ENCODE data around the gene TFF3. TPM values are rescaled to one million over a fixed set of nuclear protein-coding genes. Genes with fewer than 3 reads are reported as not detected.

Gene TFF3
- total RNA-seq, 4 donors from 2014 or later = 164 to 2,581 (median 367) TPM

DNA sequence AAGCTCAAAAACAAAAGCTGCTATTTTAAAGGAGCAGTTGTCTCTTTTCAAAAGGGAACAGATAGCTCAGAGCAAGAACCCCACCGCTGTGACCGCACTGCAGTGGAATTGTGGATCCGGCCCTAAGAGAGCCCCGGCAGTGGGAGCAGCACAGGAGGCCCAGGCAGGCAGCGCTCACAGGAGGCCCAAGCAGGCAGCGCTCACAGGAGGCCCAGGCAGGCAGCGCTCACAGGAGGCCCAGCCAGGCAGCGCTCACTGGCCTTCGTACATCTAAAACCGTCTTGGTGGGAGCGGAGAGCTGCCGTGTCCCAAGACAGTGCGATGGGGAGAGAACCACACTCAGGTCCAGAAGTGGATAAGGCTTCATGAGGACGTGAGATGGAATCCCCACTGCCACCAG, 4.0 kb downstream of the TFF3 start:
- peak overlapping the region; percentile 79 to 87 (median 84) for H3K27ac ChIP-seq
- no peaks in the 10 kb centered on the region for H3K9me3 ChIP-seq
- H3K4me3 ChIP-seq = no peak overlapping the region
- DNase-seq = no peak
- intact Hi-C loops (cut with DNase I; ENCODE audit: low total_unique reads) (no loop called here), in situ Hi-C loops (cut with MboI; ENCODE audit: low pct_ligation_motif_present in 1 of 4, low pct_unique_long_range_greater_than_20kb in 1 of 4, low sequenced_read_pairs in 3 of 4) (loop anchor here in 1 of 4 donors (25.0 kb wide), 1 partner anchor 251 kb away; no protein-coding TSS in a partner anchor)
- H3K27me3 ChIP-seq = peaks cover 11% of the 10 kb centered on the region
- TF ChIP-seq POLR2A (IDR thresholded peaks at IDR 0.05) (no peak), EP300 (IDR thresholded peaks at IDR 0.05; ENCODE audit: low read depth) (no peak), POLR2AphosphoS5 (IDR thresholded peaks at IDR 0.05) (no peak)
- TF ChIP-seq, protein P1, sequence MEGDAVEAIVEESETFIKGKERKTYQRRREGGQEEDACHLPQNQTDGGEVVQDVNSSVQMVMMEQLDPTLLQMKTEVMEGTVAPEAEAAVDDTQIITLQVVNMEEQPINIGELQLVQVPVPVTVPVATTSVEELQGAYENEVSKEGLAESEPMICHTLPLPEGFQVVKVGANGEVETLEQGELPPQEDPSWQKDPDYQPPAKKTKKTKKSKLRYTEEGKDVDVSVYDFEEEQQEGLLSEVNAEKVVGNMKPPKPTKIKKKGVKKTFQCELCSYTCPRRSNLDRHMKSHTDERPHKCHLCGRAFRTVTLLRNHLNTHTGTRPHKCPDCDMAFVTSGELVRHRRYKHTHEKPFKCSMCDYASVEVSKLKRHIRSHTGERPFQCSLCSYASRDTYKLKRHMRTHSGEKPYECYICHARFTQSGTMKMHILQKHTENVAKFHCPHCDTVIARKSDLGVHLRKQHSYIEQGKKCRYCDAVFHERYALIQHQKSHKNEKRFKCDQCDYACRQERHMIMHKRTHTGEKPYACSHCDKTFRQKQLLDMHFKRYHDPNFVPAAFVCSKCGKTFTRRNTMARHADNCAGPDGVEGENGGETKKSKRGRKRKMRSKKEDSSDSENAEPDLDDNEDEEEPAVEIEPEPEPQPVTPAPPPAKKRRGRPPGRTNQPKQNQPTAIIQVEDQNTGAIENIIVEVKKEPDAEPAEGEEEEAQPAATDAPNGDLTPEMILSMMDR (IDR thresholded peaks at IDR 0.05) = no peak
- 94% methylated on average over 3 to 14 of the region's 14 CpGs for WGBS, 2 donors (ENCODE audit: low coverage in 1 of 2)
- peaks cover 18 to 59% (median 28%) of the 10 kb centered on the region in 4 donors for H3K4me1 ChIP-seq
- H3K36me3 ChIP-seq = no peaks in the 10 kb centered on the region

DNA sequence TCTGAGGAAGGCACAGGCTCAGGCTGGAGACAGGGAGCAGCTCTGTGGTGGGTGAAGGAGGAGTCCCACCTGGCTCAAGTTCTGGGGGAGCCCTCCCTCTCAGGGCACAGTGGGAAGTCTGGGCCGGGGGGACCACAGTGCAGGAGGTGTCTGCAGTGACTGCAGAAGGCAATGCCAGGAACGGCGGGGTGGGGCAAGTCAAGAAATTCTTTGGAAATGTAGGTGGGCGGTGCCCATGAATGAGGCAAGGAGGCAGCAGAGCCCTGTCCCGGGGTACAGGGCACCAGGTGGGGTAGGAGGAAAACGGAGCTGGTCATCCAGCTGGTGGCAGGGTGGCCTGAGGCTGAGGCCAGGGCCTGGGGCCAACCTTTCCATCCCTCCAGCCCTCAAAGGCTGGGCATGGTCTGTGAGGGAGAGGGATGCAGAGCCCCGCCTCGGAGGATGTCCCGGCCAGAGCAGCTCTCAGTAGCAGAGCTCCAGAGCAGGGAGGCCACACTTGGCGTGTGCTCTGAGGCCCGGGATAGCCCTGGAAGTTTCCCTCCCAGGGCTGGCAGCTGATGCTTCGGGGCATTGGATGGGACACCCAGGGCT, 4.7 kb downstream of the TFF3 start:
- TF ChIP-seq, protein P1 (IDR thresholded peaks at IDR 0.05) = no peak
- no peak for TF ChIP-seq EP300 (IDR thresholded peaks at IDR 0.05; ENCODE audit: low read depth)
- no peak for TF ChIP-seq POLR2AphosphoS5 (IDR thresholded peaks at IDR 0.05)
- no peak for TF ChIP-seq POLR2A (IDR thresholded peaks at IDR 0.05)
- DNase-seq = no peak
- Histone ChIP-seq H3K27me3 (peaks cover 11% of the 10 kb centered on the region), H3K36me3 (no peaks in the 10 kb centered on the region), H3K4me3 (no peak overlapping the region), H3K9me3 (no peaks in the 10 kb centered on the region), H3K27ac (peak overlapping the region in 3 of 4 donors; percentile 79 to 87 (median 85)), H3K4me1 (peaks cover 18 to 52% (median 27%) of the 10 kb centered on the region in 4 donors)
- WGBS, 2 donors (ENCODE audit: low coverage in 1 of 2) = 42 to 67% methylated on average over 3 to 12 of the region's 12 CpGs
- intact Hi-C loops (cut with DNase I; ENCODE audit: low total_unique reads) (no loop called here), in situ Hi-C loops (cut with MboI; ENCODE audit: low pct_ligation_motif_present in 1 of 4, low pct_unique_long_range_greater_than_20kb in 1 of 4, low sequenced_read_pairs in 3 of 4) (loop anchor here in 1 of 4 donors (25.0 kb wide), 1 partner anchor 252 kb away; no protein-coding TSS in a partner anchor)

DNA sequence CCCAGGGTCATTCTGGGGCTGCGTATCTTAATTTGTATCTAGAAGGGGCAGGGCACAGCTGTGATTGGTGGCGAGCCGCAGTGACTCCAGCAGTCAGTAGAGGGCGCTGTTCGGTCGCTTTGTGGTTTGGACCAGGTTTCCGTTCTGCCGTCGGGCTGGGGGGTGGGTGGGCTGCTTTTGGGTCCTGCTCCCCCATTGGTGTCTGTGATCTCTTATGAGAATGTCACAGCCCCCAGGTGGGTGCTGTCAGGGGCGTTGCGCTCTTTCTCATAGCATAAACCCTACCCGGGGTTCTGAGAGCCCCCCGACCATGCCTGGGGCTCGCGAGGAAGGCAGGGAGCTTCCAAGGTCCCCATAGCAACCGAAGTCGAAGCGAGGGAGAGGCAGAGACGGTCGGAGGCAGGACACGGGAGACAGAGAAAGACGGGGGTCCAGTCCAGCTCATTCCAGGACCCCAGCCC, 5.4 kb downstream of the TFF3 start:
- peak overlapping the region; percentile 4 to 87 (median 82) for H3K27ac ChIP-seq
- peaks cover 18 to 45% (median 24%) of the 10 kb centered on the region in 4 donors for H3K4me1 ChIP-seq

More for the DNA sequence above, 5.4 kb downstream of the TFF3 start:
- Histone ChIP-seq H3K27me3 (peaks cover 11% of the 10 kb centered on the region), H3K36me3 (no peaks in the 10 kb centered on the region), H3K4me3 (no peak overlapping the region), H3K9me3 (no peaks in the 10 kb centered on the region)
- intact Hi-C loops (cut with DNase I; ENCODE audit: low total_unique reads) = no loop called here
- in situ Hi-C loops (cut with MboI; ENCODE audit: low pct_ligation_motif_present in 1 of 4, low pct_unique_long_range_greater_than_20kb in 1 of 4, low sequenced_read_pairs in 3 of 4) = loop anchor here in 1 of 4 donors (25.0 kb wide), 1 partner anchor 253 kb away; no protein-coding TSS in a partner anchor
- 10% methylated on average over 21 of the region's 22 CpGs; no CpG with 5 or more reads in 1 of the 2 donors for WGBS, 2 donors (ENCODE audit: low coverage in 1 of 2)
- peak; percentile 80 for DNase-seq
- TF ChIP-seq EP300 (IDR thresholded peaks at IDR 0.05; ENCODE audit: low read depth) (no peak), POLR2A (IDR thresholded peaks at IDR 0.05) (peak; percentile 18), POLR2AphosphoS5 (IDR thresholded peaks at IDR 0.05) (no peak)
- TF ChIP-seq, protein P1 (IDR thresholded peaks at IDR 0.05) = peak; percentile 70 to 90 (median 86)

Data from transverse colon (tissue), 4 donors.